Stimulated activated naive CD8-positive, alpha-beta T cell treated with anti-CD3 and anti-CD28 coated beads, Interleukin-15, Interleukin-2, amounts not matched to agents 100 ng/mL and 50 ng/mL, for 24 hours (primary cell): Measurements from ENCODE around the gene LPAR3.
"Not testable (repeated sequence)": the region's sequence is repeated elsewhere in the genome, so short reads cannot be mapped to it uniquely, and the experiment has no call there.

ENCODE experiments used
- H3K27ac Mint-ChIP-seq: one replicate; pipeline ENCODE4 v1.8.0; 2021; ENCODE audit warnings: mild to moderate bottlenecking, mixed read lengths
- H3K27me3 Mint-ChIP-seq: one replicate; pipeline ENCODE4 v1.8.0; 2021; ENCODE audit warnings: mixed read lengths
- H3K36me3 Mint-ChIP-seq: one replicate; pipeline ENCODE4 v1.8.0; 2021; ENCODE audit warnings: low read depth, mixed read lengths
- H3K4me1 Mint-ChIP-seq: one replicate; pipeline ENCODE4 v1.8.0; 2021; ENCODE audit warnings: low read depth, mixed read lengths
- H3K4me3 Mint-ChIP-seq: one replicate; pipeline ENCODE4 v1.8.0; 2021; ENCODE audit warnings: mild to moderate bottlenecking, mixed read lengths
- H3K9me3 Mint-ChIP-seq: one replicate; pipeline ENCODE4 v1.8.0; 2021; ENCODE audit warnings: mixed read lengths

Gene LPAR3

DNA sequence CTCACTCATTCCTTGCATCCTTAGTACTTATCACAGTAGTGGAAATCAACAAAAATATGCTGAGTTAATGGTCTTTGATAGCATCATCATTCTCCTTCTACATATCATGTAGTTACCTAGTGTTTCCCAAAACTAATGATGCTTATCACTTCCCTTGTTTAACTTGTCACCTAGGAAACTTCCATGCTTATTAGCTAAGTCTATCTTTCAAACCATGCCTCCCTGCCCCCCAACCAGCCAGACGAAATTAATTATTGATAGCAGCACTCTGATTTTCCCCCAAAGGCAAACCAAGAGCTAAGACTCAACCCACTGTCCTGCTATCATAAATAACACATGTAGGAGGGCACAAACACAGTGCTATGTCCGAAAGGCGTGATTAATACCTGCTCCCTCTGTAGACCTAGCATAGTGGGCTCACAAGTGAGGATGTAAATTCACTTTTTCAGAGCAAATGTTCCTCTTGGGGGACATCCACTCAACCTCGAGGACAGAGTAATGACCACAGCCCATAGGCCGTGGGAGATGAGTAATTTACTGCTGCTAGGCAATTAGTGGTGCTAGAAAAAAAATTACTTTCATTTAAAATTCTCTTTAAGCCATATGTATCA is 25.8 kb upstream of the LPAR3 start:
- Mint-ChIP-seq H3K4me3 (no peak overlapping the region), H3K27ac (no peak overlapping the region), H3K9me3 (no peaks in the 10 kb centered on the region), H3K36me3 (no peaks in the 10 kb centered on the region), H3K27me3 (no peaks in the 10 kb centered on the region), H3K4me1 (no peaks in the 10 kb centered on the region)

DNA sequence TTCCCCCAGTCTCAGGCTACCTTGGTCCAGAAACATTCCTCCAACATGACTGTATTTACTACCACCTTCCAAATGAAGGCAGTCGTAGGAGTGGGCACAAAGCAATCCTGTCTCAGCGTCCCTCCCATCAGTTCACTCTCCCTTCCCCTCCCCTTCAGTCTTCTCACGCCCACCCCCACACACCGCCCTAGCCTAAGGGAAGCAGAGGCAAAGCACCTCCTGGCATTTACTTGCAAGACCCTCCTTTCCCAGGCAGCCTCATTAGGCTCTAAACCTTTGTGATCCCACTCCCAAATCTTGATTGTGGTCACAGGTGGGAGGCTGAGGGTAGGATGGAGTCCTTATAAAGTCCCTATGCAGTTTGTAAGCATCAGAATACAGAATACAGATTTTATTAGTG is 23.9 kb upstream of the LPAR3 start:
- H3K36me3 Mint-ChIP-seq, result no peaks in the 10 kb centered on the region
- H3K4me3 Mint-ChIP-seq, result no peak overlapping the region
- H3K9me3 Mint-ChIP-seq, result no peaks in the 10 kb centered on the region
- no peak overlapping the region for H3K27ac Mint-ChIP-seq
- no peaks in the 10 kb centered on the region for H3K4me1 Mint-ChIP-seq
- H3K27me3 Mint-ChIP-seq, result no peaks in the 10 kb centered on the region

DNA sequence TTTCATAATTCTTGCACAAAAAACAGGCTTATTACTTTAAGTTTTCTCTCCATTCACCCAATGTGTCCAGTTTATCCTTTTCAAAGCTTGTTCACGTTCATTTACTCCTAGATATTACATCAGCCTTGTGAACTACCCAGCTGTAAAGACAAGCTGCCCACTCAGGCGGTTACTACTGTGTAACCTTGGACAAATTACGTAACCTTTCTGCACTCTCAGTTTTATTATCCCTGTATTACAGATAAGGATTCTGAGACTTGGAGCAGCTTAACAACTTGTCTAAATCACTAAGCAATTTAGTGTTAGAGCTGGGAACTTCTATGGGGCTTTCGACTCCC is 20.5 kb upstream of the LPAR3 start:
- Mint-ChIP-seq H3K9me3 (no peaks in the 10 kb centered on the region), H3K27ac (no peak overlapping the region), H3K36me3 (no peaks in the 10 kb centered on the region)

DNA sequence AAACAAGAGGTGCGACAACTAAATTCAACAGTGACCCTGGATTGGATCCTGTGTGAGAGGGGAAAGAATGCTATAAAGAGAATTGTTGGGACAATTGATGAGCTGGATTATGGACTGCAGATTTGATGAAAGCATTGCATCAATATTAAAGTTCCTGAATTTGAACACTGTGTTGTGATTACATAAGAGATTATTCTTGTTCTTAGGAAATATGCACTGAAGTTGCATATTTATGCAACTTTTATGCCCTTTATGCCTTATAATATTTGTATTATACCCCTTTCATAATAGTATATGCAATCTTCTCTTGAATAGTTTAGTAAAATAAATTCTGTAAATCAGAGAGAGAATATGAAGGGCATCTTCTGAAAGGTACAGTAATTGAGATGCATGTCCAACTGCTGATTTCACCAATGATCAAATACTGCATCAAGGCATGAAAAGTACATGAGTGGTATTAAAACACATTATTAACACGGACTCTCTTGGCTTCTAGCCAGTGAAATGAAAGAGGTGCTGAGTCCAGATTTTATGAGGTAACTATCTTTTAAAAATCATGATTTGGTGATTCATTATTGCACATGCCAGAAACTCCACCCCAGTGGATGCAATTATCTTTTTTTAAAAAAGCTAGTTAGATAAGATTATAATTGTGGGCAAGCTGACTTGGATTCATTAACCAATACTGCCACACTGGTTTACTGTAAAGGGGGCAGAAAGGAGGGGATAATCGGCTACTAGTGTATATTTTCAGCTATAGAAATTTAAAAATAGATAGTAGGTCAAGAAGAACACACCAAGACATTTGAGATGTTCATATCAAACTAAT is 19.9 kb upstream of the LPAR3 start:
- no peaks in the 10 kb centered on the region for H3K36me3 Mint-ChIP-seq
- peaks cover 12% of the 10 kb centered on the region for H3K4me1 Mint-ChIP-seq
- no peak overlapping the region for H3K27ac Mint-ChIP-seq
- no peak overlapping the region for H3K4me3 Mint-ChIP-seq
- H3K9me3 Mint-ChIP-seq, result no peaks in the 10 kb centered on the region
- no peaks in the 10 kb centered on the region for H3K27me3 Mint-ChIP-seq

More for the DNA sequence above, 20.5 kb upstream of the LPAR3 start:
- no peaks in the 10 kb centered on the region for H3K27me3 Mint-ChIP-seq
- peaks cover 7% of the 10 kb centered on the region for H3K4me1 Mint-ChIP-seq
- H3K4me3 Mint-ChIP-seq, result no peak overlapping the region

DNA sequence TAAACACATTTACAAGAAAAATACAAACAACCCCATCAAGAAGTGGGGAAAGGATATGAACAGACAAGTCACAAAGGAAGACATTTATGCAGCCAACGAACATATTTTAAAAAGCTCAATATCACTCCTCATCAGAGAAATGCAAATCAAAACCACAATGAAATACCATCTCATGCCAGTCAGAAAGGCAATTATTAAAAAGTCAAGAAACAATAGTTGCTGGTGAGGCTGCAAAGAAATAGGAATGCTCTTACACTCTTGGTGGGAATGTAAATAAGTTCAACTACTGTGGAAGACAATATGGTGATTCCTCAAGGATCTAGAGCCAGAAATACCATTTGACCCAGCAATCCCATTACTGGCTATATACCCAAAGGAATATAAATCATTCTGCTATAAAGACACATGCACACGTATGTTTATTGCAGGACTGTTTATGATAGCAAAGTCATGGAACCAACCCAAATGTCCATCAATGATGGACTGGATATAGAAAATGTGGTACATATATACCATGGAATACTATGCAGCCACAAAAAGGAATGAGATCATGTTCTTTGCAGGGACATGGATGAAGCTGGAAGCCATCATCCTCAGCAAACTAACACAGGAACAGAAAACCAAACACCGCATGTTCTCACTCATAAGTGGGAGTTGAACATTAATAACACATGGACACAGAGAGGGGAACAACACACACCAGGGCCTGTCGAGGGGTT is 15.9 kb upstream of the LPAR3 start:
- peaks cover 21% of the 10 kb centered on the region for H3K4me1 Mint-ChIP-seq
- not testable (repeated sequence) for H3K9me3 Mint-ChIP-seq, H3K4me3 Mint-ChIP-seq, H3K27ac Mint-ChIP-seq, H3K27me3 Mint-ChIP-seq, H3K36me3 Mint-ChIP-seq

DNA sequence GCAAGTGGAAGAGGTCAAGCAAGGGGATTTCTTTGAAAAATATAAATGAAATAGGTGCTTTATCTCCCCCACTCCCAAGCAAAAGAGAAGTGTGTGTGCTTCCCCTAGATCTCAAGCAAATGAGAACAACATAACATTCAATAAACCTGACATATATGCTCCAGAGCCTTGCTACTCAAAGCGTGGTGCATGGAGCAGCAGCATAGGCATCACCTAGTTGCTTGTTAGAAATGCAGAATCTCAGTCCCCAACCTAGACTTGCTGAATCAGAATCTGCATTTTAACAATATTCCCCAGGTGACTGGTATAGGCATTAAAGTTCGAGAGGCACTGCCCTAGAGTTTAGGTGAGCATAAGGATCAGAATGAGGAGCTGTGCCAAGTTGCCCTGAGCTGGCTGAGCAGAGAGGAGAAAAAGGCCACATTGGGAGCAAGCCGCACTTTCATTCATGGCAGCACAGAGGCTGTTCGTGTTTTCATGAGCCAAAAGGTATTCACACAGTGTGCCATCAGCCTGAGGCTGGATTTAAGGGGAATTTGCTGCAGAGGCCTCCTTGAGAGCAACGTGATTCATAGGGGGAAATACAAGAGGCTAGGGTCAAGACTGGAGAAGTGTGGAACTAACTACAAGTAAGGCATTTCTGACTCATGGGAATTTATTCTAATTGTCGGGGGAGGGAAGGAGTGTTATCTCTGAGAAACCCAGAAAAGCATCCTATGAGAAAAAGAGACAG is 14.3 kb upstream of the LPAR3 start:
- peaks cover 21% of the 10 kb centered on the region for H3K4me1 Mint-ChIP-seq
- H3K4me3 Mint-ChIP-seq, result no peak overlapping the region
- peak overlapping the region; percentile 17 for H3K27ac Mint-ChIP-seq
- H3K9me3 Mint-ChIP-seq, result peaks cover 3% of the 10 kb centered on the region
- H3K27me3 Mint-ChIP-seq, result no peaks in the 10 kb centered on the region
- no peaks in the 10 kb centered on the region for H3K36me3 Mint-ChIP-seq

DNA sequence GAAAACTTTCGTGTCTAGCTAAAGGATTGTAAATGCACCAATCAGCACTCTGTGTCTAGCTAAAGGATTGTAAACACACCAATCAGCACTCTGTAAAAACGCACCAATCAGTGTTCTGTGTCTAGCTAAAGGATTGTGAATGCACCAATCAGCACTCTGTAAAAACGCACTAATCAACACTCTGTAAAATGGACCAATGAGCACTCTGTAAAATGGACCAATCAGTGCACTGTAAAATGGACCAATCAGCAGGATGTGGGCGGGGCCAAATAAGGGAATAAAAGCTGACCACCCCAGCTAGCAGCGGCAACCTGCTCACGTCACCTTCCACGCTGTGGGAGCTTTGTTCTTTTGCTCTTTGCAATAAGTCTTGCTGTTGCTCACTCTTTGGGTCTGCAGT is 9.7 kb upstream of the LPAR3 start:
- not testable (repeated sequence) for H3K36me3 Mint-ChIP-seq, H3K27me3 Mint-ChIP-seq, H3K27ac Mint-ChIP-seq, H3K9me3 Mint-ChIP-seq, H3K4me3 Mint-ChIP-seq, H3K4me1 Mint-ChIP-seq

DNA sequence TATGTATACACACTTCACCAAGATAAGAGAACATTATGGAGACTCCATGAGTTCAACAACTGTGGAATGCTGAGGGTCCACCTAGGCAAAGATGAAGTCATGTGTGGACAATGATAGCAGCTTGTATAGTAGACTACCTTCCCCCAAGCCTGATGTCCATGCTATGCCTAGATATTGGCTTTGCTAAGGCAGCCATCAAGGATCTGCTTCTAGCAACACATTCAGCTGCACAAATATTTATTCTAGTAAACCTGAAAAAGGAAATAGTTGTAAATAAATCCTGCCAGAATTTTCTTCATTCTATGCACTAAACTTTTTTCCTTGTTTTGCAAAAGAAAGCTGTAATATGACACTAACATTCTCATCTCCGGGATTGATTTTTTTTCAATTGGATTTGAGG is 7.0 kb upstream of the LPAR3 start:
- Mint-ChIP-seq H3K27ac (no peak overlapping the region), H3K4me3 (no peak overlapping the region), H3K9me3 (peaks cover 5% of the 10 kb centered on the region), H3K4me1 (no peaks in the 10 kb centered on the region), H3K27me3 (peaks cover 8% of the 10 kb centered on the region), H3K36me3 (no peaks in the 10 kb centered on the region)

DNA sequence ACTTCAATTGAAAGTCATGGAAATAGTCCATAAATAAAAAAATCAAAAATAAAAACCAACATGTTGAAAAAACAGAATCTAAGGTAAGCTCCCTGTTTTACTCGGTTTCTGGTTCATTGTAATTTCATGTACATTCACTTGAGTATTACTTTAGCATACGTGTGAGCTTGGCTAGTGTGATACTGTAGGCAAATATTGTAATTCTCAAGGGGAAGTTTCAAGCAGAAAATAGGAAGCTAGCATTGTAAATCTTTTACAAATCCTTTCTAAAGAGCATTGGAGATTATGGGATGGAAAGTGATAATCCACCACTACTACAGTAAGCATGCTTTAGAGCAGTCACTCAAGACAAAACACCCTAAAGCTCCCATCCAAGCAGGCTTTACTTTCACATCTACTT is 3.3 kb upstream of the LPAR3 start:
- H3K9me3 Mint-ChIP-seq, result no peaks in the 10 kb centered on the region
- H3K4me3 Mint-ChIP-seq, result no peak overlapping the region
- no peak overlapping the region for H3K27ac Mint-ChIP-seq
- H3K27me3 Mint-ChIP-seq, result peaks cover 33% of the 10 kb centered on the region
- H3K4me1 Mint-ChIP-seq, result peaks cover 15% of the 10 kb centered on the region
- H3K36me3 Mint-ChIP-seq, result no peaks in the 10 kb centered on the region

DNA sequence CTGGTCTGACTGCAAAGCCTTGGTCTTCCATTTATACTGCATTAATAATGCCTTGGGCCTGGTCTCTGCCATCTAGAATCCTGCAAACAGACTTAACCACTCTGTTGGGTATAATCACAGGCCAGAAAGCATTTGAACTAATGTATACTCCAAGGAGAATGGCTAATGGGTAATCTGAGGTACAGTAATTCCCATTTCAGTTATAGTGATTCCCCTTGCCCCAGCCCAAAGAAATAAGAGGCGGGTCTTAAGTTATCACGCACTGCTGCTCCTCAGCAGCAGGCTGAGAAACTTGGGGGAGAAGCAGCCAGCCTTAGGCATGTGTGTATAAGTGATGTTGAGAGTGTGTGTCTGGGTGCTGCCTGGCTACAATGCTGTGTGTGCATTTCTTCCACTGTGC is 2.4 kb downstream of the LPAR3 start:
- peaks cover 36% of the 10 kb centered on the region for H3K27me3 Mint-ChIP-seq

DNA sequence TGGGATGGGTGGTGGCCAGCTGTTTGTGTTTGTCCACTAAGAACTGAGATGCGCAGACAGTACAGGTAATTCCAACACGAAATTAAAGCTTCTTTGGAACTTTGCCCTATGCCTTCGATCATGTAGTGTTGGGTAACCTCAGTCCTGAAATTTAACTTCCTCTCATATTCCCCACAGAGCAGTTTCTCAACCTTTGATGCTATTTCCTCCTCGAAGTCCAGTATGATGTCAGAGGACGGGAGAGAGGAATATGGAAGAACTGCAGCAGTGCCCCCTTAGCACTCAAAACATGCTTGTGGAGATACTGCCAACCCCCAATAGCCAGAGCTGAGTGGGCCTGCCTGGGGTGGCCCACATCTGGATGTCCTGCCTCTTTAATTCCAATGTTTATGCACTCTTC is 3.6 kb downstream of the LPAR3 start:
- Mint-ChIP-seq H3K36me3 (no peaks in the 10 kb centered on the region), H3K9me3 (no peaks in the 10 kb centered on the region), H3K4me3 (no peak overlapping the region), H3K27me3 (peaks cover 27% of the 10 kb centered on the region), H3K4me1 (peaks cover 21% of the 10 kb centered on the region), H3K27ac (no peak overlapping the region)

More for the DNA sequence above, 2.4 kb downstream of the LPAR3 start:
- peaks cover 21% of the 10 kb centered on the region for H3K4me1 Mint-ChIP-seq
- H3K36me3 Mint-ChIP-seq, result no peaks in the 10 kb centered on the region
- no peak overlapping the region for H3K27ac Mint-ChIP-seq
- H3K9me3 Mint-ChIP-seq, result no peaks in the 10 kb centered on the region
- no peak overlapping the region for H3K4me3 Mint-ChIP-seq

DNA sequence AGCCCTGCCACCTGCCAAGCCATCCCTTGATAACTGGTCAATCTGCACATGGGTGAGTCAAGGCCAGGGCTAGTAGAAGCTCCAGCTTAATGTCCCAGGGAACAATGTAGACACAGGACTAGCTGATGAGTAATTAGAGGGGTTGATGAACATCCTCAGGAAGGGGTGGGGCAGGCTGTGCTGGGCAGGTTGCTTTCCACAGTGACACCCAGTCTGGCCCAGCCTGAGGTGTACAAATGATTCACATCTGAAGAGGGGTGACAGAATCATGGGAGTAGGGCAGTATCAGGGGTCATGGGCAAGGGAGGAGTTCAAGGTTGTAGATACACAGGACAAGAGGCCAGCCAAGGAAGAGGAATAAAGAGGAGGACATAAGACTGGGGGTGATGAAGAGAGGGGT is 4.3 kb downstream of the LPAR3 start:
- no peaks in the 10 kb centered on the region for H3K9me3 Mint-ChIP-seq
- no peaks in the 10 kb centered on the region for H3K36me3 Mint-ChIP-seq
- no peak overlapping the region for H3K4me3 Mint-ChIP-seq
- H3K27me3 Mint-ChIP-seq, result peaks cover 22% of the 10 kb centered on the region
- H3K4me1 Mint-ChIP-seq, result peaks cover 18% of the 10 kb centered on the region
- H3K27ac Mint-ChIP-seq, result no peak overlapping the region

DNA sequence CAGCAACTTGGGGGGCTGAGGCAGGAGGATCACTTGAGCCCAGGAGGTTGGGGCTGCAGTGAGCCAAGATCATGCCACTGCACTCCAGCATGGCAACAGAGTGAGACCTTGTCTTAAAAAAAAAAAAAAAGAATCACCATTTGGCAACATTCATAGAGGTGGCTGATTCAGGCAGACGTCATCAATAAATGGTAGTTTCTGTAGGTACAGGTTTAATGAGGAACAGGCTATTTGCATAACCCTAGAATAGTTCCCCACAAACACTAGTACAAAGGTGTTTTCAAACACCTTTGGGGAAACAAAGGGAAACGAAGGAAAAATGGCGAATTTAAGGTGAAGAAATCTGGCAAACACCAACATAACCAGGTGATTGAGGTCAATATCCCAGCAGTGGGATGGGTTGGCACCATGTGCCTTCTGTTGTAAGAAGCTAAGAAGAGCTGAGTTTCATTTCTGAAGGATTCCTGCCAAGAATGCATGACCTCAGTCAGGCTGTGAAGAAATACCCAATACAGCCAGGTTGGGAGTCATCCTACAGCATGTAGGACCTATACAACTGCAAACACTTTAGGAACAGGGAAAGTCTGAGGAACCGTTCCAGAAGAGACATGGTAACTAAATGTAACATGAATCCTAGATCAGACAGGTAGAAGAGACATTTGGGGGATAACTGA is 5.6 kb downstream of the LPAR3 start:
- Mint-ChIP-seq H3K36me3 (no peaks in the 10 kb centered on the region), H3K27ac (no peak overlapping the region), H3K27me3 (peaks cover 15% of the 10 kb centered on the region), H3K4me1 (peaks cover 11% of the 10 kb centered on the region), H3K9me3 (no peaks in the 10 kb centered on the region), H3K4me3 (no peak overlapping the region)

DNA sequence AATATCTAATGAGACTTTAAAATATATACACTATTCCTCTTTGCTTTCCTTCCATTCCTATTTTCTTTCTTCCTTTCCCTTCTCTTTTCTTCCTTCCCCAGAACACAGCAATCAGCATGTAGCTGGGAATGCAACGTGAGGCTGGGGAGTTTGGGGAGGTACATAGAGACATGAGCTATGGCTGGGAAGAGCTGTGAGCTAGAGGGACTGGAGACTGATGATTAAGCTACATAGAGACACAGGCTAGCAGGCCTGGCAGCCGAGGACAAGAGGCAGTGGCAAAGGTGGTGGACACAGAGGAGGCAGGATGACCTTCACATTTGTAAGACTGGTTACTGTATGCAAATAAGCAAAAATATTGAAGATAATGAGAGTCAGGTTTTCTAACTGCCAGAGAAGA is 7.5 kb downstream of the LPAR3 start:
- H3K36me3 Mint-ChIP-seq, result no peaks in the 10 kb centered on the region
- H3K4me3 Mint-ChIP-seq, result no peak overlapping the region
- peaks cover 6% of the 10 kb centered on the region for H3K4me1 Mint-ChIP-seq
- no peak overlapping the region for H3K27ac Mint-ChIP-seq
- H3K27me3 Mint-ChIP-seq, result no peaks in the 10 kb centered on the region
- H3K9me3 Mint-ChIP-seq, result peaks cover 4% of the 10 kb centered on the region
